ENCODE data around the gene AGR3.
"Not testable (repeated sequence)": the region's sequence is repeated elsewhere in the genome, so short reads cannot be mapped to it uniquely, and the experiment has no call there.

The AGR3 gene

DNA sequence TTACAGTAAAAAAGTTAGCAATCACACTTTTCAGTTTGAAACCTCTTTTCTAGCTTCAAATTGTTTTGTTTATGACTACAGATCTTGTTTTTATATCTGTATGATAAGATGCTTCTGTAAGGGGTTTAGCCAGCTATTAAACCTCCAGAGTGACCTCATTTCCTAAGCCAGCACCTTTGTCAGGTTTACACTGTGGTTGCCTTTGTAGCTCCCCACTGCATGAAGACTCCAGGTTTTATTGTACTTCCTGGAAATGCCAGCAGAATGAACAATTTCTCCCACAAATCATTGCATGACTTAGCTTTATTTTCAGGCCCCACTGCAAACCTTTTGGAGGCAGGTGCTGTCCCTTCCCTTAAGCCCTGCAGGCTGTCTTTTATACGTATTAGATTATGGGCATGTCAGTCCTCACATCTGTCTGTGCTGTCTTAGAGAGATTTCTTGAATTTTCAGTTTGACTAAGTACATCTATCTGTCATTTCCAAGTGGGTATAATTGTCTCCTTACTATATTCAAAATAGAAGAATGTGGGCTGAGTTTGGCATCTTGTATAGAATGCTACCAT lies 8.2 kb upstream of the AGR3 start:
- DNase-seq, result no peak

DNA sequence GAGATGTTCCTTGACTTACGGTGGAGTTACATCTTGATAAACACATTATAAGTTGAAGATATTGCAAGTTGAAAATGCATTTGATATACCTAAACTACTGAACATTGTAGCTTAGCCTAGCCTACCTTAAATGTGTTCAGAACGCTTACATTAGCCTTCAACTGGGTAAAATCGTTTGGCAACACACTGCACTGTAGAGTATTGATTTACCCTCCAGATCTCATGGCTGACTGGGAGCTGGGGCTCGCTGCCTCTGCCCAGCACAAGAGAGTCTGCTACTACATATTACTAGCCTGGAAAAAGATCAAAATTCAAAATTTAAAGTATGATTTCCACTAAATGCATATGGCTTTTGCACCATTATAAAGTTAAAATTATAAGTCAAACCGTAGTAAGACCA lies 7.5 kb upstream of the AGR3 start:
- no peak for DNase-seq

DNA sequence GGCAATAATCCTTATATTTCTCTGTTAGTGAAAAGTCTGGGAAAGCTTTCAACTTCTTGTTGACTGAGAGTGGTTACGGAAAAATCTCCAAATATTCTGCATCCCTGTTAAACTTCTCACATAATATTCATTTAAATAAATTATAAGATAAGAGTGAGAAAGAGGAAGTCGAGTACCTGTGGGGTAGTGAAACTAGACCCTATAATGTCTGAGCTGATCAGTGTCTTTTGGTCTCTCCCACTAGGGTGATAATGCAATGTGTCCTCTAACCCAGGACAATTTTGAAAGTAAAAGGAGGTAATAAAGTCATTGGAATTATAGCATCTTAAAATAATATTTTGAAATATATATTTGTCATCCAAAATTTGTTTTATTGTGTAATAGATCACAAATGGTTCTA lies 2.1 kb upstream of the AGR3 start:
- no peak for DNase-seq

DNA sequence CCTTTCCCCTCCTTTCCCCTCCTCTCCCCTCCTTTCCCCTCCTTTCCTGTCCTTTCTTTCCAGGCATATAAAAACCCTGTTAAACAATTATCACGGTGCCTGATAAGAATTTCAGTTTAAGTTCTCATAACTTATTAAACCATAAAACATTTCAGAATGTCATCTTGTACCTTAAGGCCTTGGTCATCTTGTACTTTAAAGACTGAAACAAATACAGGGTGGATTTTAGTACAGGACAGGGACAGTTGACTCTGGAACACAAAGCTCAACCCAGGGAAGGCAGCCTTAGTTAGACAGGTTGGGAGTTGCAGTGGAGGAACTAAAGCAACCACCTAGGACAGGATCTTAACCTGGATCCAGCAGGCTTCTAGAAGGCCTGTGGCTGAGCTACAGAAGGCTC lies 1.2 kb downstream of the AGR3 start:
- no peak for DNase-seq

DNA sequence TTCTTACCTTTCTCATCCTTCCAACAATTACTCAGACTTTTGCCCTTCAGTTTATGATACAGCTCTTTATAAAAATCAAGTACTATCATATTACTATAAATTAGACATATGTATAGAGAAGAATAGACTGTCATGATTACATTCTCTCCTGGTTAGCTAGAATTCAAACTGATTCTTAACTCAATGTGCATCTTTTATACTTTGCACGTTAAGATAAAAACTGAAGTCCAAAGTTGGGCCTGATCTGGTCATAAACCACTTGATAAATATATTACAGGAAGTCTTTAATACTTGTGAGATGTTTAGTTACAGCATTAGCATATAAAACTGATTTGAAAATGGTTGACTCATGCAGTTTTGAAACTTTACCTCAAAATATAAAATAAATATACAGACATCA lies 2.6 kb downstream of the AGR3 start:
- DNase-seq, result no peak

DNA sequence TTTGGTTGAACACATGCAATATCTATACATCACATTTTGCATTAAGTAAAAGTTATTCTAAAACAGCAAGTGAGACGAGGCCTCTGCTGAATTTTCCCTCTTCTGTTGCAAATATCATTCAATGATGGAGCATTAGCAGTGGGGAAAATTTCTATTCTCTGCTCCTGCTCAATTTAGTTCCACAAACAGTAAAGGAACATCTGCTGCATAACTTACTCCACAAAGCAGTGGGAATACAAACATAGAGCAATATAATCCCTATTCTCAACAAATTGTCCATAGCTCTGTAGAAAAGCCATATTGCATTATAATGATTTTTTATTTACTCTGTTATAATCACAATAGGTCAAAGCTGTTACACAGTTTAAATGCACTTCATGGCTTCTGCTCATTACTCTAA lies 5.9 kb downstream of the AGR3 start:
- DNase-seq, result no peak

DNA sequence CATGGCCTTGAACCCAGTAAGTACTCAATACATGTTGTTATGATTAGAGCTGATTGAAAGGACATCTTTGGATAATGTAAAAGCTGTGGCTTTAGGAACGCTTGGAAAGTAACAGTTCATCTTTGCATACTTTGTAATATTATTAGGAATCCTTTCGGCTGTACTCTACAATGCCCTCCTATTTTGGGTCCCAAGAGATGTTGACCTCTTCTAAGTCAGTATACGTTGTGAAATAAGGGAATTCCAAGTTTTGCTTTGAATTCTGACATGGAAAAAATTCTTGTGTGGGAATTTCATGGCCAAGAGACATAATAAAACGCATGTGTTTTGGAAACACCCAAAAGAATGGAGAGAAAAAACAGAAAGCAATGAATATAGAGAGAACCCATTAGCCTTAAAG lies 7.7 kb downstream of the AGR3 start:
- DNase-seq, result no peak

DNA sequence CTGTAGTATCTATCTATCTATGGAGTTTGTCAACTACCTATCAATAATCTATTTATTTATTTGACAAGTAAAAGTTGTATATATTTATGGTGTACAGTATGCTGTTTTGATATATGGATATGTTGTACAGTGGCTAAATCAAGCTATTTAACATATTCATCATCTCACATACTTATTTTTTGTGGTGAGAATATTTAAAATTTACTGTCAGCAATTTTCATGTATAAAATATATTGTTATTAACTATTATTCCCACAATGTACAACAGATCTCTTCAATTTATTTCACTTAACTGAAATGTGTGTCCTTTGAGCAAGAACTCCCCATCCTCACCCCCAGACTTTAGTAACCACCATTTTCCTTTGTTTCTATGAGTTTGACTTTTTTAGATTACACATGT lies 14.5 kb downstream of the AGR3 start:
- no peak for DNase-seq

DNA sequence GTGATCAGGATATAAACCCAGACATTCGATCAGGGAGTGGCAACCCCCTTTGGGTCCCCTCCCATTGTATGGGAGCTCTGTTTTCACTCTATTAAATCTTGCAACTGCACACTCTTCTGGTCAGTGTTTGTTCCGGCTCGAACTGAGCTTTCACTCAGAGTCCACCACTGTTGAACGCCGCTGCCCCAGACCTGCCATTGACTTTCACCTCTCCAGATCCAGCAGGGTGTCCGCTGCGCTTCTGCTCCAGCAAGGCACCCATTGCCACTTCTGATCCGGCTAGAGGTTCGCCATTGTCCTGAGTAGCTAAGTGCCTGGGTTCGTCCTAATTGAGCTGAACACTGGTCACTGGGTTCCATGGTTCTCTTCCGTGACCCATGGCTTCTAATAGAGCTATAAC lies 28.6 kb downstream of the AGR3 start:
- not testable (repeated sequence) for DNase-seq

DNA sequence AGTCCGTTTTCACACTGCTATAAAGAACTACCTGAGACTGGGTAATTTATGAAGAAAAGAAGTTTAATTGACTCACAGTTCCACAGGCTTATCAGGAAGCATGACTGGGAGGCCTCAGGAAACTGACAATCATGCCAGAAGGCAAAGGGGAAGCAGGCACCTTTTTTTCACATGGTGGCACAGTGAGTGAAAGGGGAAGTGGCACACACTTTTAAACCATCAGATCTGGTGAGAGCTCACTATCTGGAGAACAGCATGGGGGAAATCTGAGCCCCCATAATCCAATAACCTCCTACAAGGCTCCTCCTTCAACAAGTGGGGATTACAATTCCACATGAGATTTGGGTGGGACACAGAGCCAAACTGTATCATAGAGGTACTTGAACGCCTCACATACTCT lies 30.0 kb downstream of the AGR3 start:
- no peak for DNase-seq

DNA sequence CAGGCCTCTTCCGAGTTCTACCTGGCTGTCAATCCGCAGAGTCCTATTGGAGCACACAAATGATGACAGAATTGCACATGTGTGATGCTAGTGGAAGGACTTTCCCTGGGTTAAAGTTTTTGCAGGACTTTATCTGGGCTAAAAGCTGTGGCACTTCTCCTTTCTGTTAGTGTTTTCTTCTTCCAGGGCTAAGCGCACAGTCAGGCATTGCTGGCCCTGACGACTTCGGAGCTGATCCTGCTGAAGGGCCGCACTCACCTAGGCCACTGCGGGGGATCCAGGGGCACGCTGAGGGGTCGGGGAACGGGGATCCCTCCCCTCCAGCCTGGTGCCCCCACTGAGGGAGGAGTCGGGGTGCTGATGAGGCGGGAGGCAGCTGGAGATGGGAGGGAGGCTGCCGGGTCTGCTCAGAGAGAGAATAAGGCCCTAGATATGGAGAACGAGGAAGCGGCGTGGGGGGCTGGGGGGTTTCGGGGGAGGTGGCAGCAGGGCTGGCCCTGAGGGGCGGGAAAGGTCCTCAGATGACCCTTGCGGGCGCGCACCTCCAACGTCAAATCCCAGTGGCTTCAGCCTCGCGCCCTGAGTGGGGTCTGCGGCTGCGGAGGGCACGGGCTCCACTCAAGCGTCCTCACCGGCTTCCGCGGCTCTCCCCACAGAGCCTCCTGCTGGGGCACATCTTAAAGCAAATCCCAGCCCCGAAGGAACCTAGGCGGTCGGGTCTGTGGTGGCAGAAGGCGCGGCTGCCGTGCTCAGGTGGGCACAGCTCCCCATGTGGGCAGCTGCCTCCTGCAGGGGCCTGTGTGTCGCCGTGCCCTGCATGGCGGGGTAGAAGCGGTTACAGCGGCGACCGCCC lies 30.9 kb downstream of the AGR3 start:
- DNase-seq, result no peak

DNA sequence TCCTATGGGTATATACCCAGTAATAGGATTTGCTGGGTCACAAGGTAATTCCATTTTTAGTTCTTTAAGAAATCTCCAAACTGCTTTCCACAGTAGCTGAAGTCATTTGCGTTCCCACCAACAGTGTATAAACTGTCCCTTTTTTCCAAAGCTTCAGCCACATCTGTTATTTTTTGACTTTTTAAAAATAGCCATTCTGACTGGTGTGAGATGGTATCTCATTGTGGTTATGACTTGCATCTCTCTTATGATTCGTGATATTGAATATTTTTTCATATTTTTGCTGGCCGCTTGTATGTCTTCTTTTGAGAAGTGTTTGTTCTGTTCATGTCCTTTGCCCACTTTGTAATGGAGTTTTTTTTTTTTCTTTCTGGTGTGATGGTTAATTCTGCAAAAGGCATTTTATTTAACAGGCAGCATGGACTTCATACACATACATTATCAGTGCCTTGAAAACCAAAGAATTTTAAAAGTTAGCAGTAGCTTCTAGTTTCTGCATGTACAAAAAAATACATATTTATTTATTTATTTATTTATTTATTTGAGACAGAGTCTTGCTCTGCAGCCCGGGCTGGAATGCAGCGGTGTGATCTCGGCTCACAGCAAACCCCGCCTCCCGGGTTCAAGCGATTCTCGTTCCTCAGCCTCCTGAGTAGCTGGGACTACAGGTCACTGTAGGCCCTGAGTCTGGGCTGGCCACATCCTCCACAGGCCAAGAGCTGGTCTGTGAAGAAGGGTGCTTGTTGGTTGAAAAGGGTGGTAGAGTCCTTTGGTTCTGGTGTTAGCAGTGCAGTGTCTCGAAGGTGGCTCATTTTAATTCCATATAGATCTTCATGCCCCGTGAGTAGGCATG lies 32.3 kb downstream of the AGR3 start:
- no peak for DNase-seq

DNA sequence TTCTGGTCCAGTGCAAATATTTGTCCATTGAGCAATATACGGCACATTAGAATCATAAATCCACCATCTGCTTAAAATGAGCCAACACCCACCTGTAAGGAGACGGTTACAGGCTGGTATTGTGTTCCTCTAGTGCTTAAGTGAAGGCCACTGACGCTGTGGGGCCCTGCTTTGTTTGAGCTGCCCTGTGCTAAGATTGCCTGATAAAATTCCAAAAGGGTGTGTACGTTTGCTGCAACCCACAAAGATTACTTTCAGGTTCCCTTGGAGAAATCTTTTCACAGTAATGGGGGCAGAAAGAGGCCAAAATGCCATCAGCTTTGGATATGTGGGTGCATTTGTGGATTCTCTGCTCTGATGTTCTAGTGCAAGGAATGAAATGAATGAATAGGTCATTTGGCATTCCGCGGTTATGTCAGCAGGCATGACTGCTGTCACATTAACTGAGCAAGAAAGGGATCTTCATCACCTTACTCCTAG lies 34.4 kb downstream of the AGR3 start:
- no peak for DNase-seq

DNA sequence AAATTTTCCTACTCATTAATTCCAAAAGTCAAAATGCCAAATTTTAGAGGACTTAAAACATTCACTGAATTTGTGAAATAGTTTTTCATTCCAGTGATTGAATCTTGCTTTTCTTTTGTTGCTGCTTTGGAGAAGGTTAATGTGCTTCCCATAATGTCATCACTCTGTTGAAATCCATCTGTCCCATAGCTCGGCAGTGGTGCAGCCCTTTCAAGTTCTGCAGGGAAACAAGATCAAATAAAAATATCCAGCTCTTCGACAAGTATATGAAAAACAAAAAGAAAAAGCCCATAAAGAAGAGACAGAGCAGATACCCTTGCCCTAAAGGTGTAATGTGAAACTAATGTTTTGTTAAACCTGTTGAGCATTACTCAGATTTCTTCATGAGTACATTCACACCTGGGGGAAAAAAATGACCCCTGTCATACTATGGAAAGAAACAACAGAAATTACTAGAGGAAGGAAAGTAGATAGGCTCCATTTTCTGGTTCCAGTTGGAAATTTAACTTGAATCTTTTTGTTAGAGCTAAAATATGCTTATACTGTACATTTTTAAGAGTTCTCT lies 35.1 kb downstream of the AGR3 start:
- DNase-seq, result no peak

DNA sequence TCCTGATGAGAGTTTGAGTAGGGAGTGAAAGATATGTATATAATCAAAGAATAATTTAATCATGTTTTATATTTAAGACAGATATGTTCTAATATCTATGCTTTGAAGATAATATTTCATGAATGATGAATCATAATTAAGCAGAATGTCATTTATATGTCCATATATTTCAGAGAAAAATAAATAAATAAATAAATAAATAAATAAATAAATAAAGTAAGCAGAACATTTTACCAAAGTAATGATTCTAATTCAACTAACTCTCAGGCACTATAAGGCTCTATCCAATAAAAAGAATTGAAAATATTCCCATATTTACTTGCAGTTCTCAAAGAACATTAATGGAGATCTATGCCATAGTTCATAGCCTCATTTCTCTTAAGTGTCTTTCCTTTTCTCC lies 36.0 kb downstream of the AGR3 start:
- DNase-seq, result no peak

DNA sequence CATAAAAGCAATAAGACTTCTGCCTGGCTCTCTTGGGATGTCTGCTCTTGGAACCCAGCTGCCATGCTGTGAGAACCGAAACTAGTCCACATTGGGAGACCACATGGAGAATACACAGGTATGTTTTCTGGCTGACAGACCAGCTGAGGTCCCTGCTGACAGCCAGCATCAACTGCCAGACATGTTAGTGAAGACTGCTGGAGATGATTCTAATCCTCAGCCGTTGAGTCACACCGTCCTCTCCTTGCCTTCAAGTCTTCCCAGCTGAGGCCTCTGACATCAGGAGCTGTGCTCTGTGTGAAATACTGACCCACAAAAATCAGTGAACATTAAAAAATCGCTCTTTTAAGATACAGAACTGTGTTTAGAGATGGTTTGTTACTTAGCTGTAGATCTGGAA lies 40.1 kb downstream of the AGR3 start:
- DNase-seq, result no peak

DNA sequence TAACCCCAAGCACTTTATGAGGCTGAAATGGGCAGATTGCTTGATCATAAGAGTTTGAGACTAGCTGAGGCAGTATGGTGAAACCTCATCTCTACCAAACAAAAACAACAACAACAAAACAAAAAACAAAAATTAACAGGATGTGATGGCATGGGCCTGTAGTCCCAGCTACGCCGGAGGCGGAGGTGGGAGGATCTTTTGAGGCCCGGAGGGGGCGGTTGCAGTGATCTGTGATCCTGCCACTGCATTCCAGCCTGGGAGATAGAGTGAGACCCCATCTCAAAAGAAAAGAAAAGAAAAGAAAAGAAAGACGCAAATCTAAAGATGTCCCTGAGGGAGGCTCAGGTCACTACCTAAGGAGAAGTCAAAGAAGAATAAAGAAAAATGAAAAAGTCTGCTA lies 41.7 kb downstream of the AGR3 start:
- no peak for DNase-seq

DNA sequence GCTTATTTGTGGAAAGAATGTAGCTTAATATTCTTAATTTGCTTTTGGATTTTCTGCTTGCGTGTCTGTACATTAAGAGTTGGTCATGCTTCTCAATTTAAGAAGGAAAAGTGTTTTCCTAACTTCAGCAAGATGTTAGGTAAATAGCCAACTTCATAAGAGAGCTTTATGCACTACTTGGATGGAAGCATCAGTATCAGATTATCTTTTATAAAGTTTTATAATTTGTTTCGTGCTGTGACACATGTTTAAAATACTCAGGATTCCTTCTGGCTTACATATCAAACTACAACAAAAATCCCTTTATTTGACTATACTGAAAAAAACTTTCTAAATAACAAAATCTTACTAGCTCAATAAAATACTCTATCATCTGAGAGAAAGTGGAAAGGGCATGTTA lies 42.1 kb downstream of the AGR3 start:
- no peak for DNase-seq

DNA sequence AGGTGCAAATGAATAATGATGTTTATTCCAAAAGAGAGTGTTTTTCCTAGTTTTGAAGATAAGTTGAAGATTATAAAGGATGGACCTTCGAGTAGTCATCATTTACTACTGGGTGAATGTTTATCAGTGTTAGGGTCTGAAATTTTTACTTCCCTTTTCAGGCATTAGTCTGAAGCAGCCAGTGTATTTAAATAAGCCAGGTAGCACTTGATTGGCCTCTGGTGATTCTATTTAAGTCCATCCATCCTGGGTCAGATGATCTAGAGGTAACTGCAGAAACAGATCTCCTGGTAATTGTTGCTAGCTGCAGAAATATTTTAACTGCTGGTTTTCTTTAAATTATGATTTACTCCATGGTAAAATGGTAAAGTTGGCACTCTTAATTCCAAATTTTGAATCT lies 42.9 kb downstream of the AGR3 start:
- no peak for DNase-seq

DNA sequence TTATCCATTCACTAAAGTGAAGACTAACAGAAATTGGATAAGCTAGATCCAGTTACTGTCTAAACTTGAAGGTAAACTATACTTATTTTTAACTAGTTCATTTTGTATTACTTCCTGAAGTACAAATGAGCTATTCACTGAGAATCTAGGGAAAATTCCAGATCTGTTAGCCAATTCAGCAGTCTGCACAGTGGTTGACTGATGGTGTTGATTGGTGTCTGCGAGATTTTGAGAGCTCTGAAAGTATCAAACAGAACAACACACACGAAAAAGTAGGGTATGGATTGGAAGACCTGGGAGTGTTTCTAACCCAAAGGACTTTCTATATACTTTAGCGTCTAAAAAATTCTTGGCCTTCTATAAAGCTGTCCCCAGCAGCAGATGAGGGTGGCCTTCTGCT lies 43.4 kb downstream of the AGR3 start:
- DNase-seq, result no peak

DNA sequence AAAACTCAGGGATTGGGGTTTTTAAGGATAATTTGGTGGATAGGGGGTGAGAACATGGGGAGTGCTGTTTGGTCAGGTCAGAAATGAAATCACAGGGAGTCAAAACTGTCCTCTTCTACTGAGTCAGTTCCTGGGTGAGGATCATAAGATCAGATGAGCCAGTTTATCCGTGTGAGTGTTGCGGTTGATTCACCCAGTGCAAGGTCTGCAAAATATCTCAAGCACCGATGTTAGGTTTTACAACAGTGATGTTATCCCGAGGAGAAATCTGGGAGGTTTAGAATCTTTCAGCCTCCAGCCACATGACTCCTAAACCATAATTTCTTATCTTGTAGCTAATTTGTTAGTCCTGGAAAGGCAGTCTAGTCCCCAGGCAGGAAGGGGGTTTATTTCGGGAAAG lies 45.3 kb downstream of the AGR3 start:
- DNase-seq, result no peak

DNA sequence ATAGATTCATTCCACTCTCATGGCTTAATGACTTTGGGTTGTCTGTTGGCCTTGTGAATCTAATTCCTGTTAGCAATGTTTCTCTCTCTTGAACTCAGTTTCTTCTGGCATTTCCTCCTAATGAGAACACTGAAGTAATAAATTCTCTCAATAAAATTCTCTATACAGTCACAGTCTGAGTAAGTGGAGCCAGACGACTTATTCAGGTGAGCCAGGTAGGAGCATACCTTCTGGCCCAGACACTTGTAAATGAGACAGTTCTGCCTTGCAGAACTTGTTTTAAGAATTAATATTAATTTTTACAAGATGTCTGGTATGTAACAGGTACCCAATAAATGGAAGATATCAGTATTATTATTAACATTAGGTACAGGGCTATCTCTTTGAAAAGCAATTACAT lies 48.4 kb downstream of the AGR3 start:
- DNase-seq, result no peak

DNA sequence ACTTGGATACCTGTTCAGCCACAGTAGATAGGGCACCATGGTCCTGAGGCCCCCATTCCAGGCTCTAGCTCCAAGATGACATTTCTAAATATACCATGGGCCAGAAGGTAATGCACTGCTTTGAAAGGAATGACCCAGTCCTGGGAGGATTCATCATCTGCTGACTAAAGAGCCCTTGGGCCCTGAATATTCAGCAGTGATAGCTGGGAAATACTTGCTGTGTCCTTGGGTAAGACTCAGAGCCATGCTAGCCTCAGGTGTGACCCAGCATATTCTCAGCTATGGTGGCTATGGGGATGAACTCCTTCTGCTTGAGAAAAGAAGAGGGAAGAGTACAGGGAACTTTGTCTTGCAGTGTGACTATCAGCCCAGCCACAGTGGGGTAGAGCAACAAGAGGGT lies 55.7 kb downstream of the AGR3 start:
- no peak for DNase-seq

DNA sequence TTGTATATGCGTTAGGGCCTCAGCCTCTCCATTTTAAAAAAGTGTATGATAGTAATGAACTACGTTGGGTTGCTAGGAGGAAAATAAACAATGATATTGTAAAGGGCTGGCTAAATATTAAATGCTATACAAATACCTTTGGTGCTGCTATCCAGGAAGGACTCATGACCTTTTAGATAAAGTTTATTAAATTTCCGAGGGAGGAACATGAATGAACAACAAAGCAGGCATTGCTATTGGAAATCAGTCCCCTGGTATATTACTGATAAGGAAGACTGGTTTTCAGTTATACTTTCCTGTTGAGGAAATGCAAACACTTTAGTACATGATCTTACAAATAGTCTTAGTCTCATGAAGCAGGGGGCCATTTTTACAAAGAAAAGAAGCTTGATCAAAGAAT lies 59.8 kb downstream of the AGR3 start:
- DNase-seq, result no peak

Data from NCI-H1048 (cell line).